ENCODE data around the gene TMEM132C. TPM values are rescaled to one million over a fixed set of nuclear protein-coding genes. Genes with fewer than 3 reads are reported as not detected.

Gene TMEM132C
- total and polyA plus RNA-seq, 12 donors = 0.79 to 2.9 (median 1.7) TPM

GRCh38 chr12:128548949-128549348 is 282.0 kb downstream of the TMEM132C start:
- intact Hi-C loops (cut with DNase I) = no loop called here
- peaks cover 0 to 11% (median 0%) of the 10 kb centered on the region in 7 donors for H3K27me3 ChIP-seq
- H3K4me3 ChIP-seq = no peak overlapping the region
- H3K27ac ChIP-seq = no peak overlapping the region
- DNase-seq (no peak), ATAC-seq (peak in 1 of 8 donors; percentile 25)
- no peak for TF ChIP-seq CTCF (IDR thresholded peaks at IDR 0.05)
- H3K9me3 ChIP-seq = no peaks in the 10 kb centered on the region
- no peaks in the 10 kb centered on the region for H3K4me1 ChIP-seq
- no peaks in the 10 kb centered on the region for H3K36me3 ChIP-seq
- 60 to 69% methylated on average over 3 of the region's 3 CpGs for WGBS, 2 donors

DNA sequence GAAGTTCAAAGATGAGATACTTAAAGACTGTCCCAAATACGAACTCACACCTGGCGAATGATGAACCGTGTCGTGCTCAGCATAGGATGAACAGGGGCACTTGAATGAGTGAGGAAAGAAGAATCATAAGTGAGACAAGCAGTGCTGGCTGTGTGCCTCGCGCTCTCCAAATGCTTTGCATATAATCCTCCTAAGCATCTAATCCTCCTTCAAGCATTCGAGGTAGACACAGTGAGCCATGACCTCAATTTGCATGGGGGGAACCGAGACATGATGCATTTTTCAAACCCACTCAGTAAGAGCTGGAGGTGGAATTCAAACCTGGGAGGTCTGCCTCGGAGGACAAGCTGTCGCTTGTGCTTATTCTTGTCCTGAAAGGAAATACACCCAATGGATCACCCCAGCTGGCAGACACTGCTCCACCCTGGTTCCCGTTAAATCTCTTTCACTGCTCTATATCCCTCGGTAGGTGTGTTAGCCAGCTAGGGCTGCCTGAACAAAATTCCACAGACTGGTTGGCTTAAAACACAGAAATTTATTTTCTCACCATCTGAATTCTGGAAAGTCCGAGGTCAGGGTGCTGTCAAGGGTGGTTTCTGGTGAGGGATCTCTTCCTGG is 282.7 kb downstream of the TMEM132C start:
- Histone ChIP-seq H3K27ac (no peak overlapping the region), H3K27me3 (peaks cover 0 to 16% (median 0%) of the 10 kb centered on the region in 7 donors), H3K36me3 (no peaks in the 10 kb centered on the region), H3K4me3 (no peak overlapping the region), H3K9me3 (no peaks in the 10 kb centered on the region), H3K4me1 (no peaks in the 10 kb centered on the region)
- intact Hi-C loops (cut with DNase I) = no loop called here
- no peak for ATAC-seq
- WGBS, 2 donors = 77 to 80% methylated on average over 13 of the region's 13 CpGs
- no peak for DNase-seq
- TF ChIP-seq CTCF (IDR thresholded peaks at IDR 0.05) = no peak

- Histone ChIP-seq H3K36me3 (no peaks in the 10 kb centered on the region), H3K9me3 (peaks cover 0 to 8% (median 0%) of the 10 kb centered on the region in 11 donors), H3K27ac (no peak overlapping the region), H3K27me3 (peaks cover 0 to 17% (median 0%) of the 10 kb centered on the region in 7 donors), H3K4me1 (no peaks in the 10 kb centered on the region), H3K4me3 (no peak overlapping the region)
- intact Hi-C loops (cut with DNase I) = no loop called here
- no peak for ATAC-seq
- TF ChIP-seq CTCF (IDR thresholded peaks at IDR 0.05) = no peak
- DNase-seq = no peak
- WGBS, 2 donors = 38 to 40% methylated on average over 9 of the region's 9 CpGs
These were observed 284.3 kb downstream of the TMEM132C start for GRCh38 chr12:128551266-128551665.

- Histone ChIP-seq H3K36me3 (no peaks in the 10 kb centered on the region), H3K4me3 (no peak overlapping the region), H3K27me3 (peaks cover 0 to 17% (median 0%) of the 10 kb centered on the region in 7 donors), H3K4me1 (no peaks in the 10 kb centered on the region), H3K9me3 (peaks cover 0 to 21% (median 3%) of the 10 kb centered on the region in 11 donors), H3K27ac (no peak overlapping the region)
- ATAC-seq (no peak), DNase-seq (no peak)
- WGBS, 2 donors = 57 to 61% methylated on average over 12 of the region's 12 CpGs
- no peak for TF ChIP-seq CTCF (IDR thresholded peaks at IDR 0.05)
- intact Hi-C loops (cut with DNase I) = no loop called here
These were observed 287.8 kb downstream of the TMEM132C start for GRCh38 chr12:128554546-128555304.

Measured in heart right ventricle (tissue), 16 donors.